ENCODE results near the gene CCNF.
A peak's percentile ranks its signal among the peaks of the same experiment; 100 is the strongest.
"Not testable (repeated sequence)": the region's sequence is repeated elsewhere in the genome, so short reads cannot be mapped to it uniquely, and the experiment has no call there.

Gene CCNF, protein sequence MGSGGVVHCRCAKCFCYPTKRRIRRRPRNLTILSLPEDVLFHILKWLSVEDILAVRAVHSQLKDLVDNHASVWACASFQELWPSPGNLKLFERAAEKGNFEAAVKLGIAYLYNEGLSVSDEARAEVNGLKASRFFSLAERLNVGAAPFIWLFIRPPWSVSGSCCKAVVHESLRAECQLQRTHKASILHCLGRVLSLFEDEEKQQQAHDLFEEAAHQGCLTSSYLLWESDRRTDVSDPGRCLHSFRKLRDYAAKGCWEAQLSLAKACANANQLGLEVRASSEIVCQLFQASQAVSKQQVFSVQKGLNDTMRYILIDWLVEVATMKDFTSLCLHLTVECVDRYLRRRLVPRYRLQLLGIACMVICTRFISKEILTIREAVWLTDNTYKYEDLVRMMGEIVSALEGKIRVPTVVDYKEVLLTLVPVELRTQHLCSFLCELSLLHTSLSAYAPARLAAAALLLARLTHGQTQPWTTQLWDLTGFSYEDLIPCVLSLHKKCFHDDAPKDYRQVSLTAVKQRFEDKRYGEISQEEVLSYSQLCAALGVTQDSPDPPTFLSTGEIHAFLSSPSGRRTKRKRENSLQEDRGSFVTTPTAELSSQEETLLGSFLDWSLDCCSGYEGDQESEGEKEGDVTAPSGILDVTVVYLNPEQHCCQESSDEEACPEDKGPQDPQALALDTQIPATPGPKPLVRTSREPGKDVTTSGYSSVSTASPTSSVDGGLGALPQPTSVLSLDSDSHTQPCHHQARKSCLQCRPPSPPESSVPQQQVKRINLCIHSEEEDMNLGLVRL

DNA sequence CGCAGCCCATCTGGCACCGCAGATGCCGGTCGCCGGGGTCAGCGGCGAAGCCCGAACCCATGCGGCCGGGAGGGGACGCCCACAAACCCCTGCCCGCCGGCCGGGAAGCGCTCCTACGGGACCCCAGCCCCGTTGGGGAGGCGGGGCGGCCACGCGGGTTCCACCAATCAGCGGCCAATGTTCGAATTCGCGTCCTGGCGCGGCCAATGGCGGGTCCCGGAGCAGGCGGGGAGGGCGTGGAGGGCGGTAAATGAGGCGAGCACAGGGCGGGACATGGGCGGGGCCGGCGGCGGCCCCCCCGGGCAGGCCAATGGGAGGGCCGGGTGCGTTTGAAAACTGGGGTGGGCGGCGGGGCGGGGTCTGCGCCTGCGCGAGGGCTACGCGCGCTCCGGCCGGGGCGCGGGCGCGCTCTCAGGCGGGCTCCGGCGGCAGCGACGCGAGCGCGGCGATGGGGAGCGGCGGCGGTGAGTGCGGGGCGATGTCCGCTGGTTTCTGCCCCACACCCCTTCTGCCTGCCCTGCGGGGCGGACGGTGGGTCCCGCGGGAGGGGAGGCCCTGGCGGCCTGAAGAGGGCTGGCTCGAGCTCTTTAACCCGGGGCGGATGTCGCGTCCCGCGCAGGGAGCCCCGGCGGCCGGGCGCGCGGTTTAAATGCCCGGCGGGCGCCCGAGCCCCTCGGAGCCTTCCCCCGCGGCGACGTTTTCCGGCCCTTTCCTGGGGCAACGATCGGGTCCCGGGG is at the start of gene CCNF:
Gene CCNF, plus strand, starts transcription at position 414 of the 737 bp plus-strand sequence. Its CDS starts 35 bp downstream, at position 449.
- peak; percentile 99 for DNase-seq

DNA sequence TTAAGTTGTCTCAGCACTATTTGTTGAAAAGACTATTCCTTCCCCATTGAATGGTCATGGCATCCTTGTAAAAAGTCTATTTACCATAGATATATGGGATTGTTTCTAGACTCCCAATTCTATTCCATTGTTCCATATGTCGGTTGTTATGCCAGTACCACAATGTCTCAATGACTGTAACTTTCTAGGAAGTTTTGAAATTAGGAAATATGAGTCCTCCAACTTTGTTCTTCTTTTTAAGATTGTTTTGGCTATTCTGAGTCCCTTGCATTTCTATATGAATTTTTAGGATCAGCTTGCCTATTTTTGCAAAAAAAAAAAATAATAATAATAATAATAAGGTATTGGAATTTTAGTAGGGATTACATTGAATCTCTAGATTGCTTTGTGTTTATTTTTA is 45.7 kb upstream of the CCNF start:
- DNase-seq = no peak

DNA sequence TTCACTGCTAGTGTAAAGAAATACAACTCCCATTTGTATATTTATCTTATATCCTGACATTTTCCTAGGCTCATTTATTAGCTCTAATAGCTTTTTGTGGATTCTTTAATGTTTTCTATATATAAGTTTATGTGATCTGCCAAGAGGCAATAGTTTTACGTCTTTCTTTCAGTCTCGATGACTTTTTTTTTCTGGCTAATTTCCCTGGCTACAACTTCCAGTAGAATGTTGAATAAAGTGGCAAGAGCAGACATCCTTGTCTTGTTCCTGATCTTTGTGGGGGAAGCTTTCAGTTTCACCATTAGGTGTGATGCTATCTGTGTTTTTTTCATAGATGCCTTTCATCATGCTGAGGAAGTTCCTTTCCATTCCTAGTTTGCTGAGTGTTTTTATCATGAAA is 44.8 kb upstream of the CCNF start:
- no peak for DNase-seq

DNA sequence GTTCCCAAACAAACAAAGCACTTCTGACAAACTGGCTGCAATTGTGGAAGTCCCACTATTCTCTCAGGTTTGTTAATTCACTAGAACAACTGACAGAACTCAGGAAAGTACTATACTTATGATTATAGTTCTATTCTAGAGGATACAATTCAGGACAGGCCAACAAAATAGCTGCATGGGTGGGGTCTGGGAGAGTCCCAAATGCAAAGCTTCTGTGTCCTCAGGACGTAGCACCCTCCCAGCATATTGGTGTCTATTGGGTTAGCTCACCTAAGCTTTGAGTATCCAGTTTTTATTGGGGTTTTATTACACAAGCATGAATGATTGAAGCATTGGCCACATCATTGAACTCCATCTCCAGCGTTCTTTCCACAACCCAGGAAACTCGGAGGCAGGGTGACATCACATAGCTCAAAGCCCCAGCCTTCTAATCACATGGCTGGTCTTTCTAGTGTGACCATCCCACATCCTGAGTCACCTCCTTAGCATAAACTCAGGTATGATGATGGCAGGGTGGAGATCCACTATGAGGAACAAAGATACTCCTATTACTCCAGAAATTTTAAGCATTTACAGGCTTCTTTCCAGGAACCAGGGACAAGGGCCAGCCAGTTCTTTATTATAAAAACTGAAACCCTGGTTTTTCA is 43.9 kb upstream of the CCNF start:
- no peak for DNase-seq

DNA sequence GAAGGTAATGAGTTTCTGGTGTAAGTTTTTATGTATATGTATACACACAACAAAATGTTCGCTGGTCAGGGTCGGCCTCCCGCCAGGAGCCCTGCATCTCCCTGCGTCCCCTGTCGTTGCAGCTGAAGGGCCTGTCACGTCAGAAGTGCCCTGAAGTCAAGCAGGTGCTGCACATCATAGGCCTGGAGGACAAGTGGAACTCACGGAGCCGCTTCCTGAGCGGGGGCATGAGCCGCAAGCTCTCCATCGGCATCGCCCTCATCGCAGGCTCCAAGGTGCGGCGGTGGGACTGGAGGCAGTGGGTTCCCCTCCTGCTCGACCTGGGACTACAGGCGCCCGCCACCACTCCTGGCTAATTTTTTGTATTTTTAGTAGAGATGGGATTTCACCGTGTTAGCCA is 43.3 kb upstream of the CCNF start:
- not testable (repeated sequence) for DNase-seq

DNA sequence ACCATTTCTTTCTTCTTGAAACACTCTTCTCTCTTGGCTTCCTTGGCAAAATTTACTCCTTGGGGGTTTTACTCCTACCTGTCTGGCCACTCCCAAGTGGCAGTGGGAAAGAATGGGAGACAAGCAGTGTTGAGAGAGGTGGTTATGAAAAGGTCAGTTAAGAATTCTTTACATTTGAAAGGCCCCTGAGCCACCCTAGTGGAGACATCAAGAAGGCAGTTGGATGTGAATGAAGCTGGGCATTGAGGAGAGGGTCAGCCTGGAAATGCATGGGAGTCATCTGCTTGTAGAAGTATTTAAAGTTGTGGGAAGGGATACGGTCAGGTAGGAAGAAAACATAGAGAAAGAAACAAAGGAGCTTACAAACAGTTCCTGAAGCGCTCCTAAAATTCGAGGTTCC is 42.3 kb upstream of the CCNF start:
- DNase-seq = no peak

DNA sequence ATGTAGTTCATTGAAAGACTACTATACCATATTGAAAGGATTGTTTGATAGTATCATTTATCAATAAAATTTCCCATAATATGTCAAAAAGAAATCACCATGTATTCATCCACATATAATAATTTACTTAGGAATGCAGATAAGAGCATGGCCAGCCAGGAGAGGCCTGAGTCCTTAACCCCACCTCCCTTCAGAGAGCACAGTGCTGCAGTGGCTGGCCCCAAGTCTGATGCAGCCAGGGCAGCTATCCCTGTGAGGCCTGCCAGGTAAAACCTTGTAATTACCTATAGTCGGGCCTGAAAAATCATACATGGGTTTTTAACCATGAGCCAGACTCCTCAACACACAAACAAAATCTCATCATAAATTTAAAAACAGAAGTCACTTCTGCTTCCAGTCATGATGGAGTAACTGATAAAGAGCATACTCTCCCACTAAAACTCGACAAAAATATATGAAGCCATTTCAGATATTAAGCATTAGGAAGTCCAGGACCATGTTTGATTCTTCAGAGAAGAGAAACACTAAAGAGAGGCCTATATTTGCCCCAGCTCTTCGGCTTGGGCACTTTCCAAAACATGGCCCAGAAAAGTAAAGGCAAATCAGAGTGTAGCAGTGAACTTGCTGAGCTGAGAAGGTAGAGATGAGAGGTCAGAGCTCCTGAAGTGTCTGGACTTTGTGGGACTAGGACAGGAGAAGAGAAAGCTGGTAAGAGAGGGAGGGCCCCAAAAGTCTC is 40.9 kb upstream of the CCNF start:
- DNase-seq = no peak

DNA sequence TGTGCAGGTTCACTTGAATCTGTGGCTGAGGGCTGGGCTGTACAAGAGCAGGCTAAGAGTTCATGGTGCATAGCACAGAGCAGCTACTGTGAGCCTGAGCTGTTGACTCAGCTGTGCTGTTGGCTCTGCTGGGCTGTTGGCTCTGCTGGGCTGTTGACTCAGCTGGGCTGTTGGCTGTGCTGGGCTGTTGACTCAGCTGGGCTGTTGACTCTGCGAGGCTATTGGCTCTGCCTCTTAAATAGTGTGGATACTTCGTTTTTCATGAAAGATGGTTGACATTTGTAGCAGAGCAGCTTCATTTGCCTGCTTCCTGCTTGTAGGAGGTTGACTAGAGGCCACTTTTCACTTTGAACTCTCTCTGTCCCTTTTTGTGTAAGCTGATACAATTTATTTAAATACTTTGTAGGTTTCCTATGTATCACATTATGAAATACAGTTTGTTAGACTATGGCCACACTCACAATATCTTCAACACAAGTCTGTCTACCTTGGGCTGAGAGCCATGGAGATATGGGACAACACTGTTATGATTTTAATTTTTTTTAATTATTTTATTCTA is 40.3 kb upstream of the CCNF start:
- DNase-seq = no peak

DNA sequence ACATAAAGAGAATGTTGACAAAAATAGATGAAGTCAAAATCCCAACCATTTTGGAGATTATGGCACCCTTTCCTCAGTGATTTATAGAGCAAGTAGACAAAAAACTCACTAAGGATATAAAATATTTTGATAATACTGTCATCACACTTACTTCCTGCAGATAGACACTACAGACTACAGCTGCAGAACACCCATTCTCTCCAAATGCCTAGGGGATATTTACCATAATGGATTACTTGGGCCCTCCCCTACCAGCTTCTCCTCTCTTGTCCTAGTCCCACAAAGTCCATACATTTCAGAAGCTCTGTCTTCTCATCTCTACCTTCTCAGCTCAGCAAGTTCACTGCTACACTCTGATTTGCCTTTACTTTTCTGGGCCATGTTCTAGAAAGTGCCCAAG is 37.2 kb upstream of the CCNF start:
- no peak for DNase-seq

DNA sequence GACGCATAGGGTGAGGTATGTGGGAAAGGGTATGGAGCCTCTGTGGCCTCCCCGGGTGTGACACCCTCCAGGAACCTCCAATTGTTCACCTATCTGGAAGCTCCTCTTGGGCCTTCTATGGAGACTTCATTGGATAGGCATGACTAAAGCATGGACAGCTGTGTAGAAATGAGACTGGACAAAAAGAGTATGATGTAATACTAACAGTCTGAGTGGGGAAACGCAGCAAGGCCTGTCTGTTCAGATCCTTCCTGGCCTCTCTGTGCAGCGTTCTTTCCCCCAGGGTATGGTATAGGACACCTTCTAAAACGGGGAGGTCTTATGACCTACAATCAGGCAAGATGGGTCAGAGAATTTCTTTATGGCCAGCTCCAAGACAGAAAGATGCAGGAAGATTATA is 30.7 kb upstream of the CCNF start:
- DNase-seq = no peak

DNA sequence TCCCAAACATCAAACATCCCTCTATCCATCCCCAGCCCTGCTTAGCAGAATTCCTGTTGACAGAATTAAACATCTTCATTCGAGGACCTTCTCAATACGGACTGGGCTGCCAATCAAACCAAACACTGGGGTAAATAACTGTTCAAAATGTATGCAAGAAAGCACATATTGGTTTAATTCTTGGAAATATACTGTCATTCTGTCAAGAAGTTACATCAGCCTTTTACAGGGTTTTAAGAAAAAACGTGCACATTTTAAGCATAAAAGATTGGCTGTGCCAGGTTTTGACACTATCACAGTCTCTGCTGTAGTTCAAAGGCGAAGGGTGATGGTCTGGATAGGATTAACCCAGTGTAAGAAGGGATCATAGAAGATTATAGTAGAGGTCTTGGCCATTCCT is 25.1 kb upstream of the CCNF start:
- DNase-seq = no peak

DNA sequence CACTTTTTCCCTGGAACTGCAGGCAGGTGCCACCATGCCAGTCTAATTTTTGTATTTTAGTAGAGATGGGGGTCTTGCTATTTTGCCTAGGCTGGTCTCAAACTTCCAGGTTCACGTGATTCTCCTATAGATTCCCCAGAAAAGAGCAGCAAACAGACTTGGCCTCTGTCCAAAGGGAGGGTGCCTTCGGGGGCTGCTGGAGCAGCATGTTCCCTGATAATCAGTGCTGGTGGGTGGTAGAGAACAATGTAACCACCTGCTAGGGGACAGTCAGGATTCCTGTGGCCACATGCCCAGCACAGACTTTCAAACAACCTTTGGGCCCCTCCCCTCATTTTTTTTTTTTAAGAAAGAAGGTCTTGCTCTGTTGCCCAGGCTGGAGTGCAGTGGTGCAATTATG is 14.2 kb upstream of the CCNF start:
- DNase-seq = no peak

DNA sequence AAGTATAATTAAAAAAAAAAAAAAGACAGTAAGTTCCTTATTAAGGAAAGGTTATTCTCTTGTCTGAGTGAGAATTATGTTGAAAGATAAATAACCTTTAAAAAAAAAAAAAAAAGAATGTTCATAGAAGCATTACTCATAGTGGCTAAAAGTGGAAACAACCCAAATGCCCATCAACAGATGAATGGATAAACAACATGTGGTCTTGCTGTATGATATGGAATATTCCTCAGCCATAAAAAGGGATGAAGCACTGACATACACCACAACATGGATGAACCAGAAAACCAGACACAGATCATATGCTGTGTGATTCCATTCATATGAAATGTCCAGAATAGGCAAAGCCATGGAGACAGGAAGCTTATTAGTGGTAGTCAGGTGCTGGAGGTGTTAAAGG is 9.2 kb upstream of the CCNF start:
- DNase-seq = no peak

DNA sequence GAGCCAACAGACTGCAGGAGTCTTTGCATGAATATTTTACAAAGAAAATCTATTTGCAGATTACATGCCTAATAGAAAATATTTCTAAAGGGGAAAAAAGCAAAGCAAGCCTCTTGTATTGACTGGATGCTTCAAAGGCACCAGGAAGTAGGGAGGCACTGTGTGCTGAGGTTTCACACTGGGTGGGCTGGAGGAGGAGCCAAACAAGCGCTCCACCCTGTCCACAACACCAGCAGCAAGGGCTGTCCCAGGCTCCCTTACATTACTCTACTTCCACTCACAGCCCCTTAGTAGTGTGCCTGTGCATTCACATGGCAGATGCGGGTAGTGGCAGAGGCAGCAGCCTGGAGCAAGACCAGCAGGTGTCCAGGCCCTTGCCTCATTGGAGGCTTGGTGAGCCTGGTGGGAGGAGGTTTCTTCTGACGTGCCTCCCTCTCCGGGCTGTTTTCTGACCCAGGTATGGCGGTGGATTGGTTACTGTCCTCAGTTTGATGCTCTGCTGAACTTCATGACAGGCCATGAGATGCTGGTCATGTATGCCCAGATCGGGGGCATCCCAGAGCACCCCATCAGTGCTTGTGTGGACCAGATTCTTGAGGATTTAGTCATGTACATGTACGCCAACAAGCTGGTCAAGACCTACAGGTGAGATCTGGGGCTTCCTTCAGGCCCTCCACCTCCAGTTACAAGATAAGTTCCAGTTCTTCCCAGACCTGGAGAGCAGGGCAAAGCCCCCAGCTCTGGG is 7.0 kb upstream of the CCNF start:
- no peak for DNase-seq

DNA sequence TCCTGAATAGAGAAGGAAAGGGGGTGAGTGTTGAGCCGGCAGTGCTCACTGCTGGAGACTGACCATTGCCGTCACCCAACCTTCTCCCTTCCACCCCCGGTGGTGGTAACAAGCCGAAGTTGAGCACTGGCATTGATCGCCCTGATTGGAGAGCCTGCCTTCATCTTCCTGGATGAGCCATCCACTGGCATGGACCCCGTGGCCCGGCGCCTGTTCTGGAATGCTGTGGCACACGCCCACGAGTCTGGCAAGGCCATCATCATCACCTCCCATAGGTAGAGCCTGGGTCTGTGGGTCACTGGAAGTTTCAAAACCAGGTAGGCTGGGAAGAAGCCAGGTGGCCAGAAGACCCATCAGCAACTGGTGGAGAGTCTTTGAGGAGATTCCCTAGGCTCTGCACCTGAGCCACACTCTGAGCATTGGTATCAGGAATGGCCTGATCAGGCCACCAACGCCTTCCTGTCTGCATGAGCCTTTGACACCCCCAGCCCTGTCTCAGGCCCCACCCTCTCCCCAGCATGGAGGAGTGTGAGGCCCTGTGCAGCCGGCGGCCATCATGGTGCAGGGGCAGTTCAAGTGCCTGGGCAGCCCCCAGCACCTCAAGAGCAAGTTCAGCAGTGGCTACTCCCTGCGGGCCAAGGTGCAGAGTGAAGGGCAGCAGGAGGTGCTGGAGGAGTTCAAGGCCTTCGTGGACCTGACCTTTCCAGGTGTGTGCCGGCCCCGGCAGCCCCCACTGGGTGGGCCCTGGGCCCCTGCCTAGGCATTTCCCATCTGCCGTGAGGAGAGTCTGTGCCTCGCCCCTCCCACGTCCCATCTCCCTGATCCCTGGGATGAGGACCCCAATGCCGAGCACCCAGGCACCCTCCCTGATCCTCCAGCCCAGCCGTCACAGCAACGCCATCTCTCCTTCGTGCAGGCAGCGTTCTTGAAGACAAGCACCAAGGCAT is 4.9 kb upstream of the CCNF start:
- DNase-seq = no peak

DNA sequence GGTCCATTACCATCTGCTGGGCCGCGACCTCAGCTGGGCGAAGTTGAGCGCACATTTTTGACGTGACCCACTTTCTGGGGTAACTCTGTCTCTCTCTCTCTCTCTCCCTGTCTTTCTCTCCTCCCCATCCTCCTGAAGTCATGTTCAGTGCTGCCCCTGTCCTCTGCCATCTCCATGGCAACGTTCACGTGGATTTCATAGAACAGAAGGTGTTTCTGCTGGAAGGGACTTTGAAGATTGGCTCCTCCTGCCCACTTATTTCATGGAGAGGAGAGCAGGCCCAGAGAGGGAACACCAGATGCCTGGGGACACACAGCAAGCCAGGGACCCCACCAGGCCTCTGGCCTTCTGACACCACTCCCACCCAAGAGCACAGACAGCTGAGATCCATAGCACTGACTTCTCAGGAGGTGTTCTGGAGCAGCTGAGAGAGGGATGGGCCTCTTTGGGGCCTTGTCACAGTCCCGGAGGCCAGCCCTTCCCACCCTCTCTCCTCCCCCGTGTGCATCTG is 4.2 kb upstream of the CCNF start:
- no peak for DNase-seq

DNA sequence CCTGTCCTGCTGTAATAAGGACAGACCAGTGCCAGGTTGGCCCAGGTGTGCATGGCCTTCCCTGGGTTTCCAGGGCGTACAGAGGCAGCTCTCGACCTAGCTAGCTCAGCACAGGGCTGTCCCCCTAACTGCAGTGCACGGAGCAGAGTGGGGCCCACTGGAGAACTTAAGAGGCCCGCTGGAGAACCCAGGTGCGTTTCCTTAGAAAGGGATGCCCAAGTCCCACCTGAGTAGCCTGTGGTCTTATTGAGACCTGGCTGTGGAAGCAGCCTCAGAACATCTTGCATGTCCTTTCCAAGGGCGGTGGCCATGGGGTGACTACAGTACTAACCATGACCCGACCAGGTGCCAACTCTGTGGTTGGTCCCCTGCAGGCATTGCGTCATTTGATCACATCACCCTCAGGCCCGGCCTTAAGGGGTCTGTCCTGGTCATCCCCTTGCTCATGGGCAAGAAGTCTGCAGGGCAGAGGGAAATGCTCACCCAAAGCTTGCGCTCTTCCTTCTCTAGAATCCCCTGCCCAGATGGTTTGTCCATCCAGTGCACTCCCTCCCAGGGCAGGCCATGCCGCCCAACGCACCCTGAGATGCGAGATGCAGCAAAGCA is 3.3 kb upstream of the CCNF start:
- no peak for DNase-seq

DNA sequence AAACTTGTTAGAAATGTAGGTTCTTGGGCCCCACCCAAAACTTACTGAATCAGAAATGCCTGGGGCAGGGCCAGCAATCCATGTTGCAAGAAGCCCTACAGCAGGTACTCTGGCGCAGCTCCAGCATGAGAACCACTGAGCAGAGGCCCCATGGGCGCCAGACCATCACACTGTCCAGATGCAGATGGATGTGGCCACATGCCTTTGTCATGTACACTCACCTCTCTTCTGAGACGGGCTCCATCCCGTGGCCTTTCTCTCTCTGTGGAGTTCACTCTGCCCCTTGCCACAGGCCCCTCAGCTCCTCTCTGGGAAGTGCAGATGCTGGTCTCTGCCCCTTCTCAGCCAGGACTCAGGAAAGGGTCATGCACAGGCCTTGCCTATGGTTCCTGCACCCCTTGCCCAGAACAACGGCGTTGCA is 2.3 kb upstream of the CCNF start:
- no peak for DNase-seq

DNA sequence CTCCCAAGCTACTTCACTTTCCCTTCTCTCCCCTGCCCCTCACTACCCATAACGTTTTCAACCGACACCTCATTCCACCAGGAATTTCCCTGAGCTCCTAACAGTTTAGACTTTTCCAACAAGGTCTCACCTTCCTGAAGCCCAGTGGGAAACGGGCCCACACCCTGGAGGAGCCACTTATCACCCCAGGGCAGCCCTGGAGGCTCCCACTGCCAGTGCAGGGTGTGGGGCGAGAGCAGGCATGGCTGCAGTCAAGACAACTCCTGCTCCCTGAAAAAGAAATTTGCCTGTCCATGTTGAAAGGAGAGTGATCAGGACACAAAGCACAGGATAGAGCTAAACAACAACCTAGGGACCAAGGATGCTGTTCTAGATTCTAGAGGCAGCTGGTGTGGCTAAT is 1.7 kb upstream of the CCNF start:
- DNase-seq = no peak

Data from activated CD4-positive, alpha-beta T cell treated with anti-CD3 and anti-CD28 coated beads, Interleukin-2, Interleukin-6, amounts not matched to agents 100 ng/mL and 50 ng/mL, durations not matched to agents 16 hours and 8 hours (primary cell).